GM19455 (cell line): Measurements from ENCODE around the gene ZNF668.
"Not testable (repeated sequence)": the region's sequence is repeated elsewhere in the genome, so short reads cannot be mapped to it uniquely, and the experiment has no call there.

Experiments used
- ATAC-seq: cut with Tn5 transposase; IDR thresholded peaks from one replicate; pipeline ENCODE4 v1.9.1; 2021; ENCODE audit not compliant: unreplicated experiment

ZNF668 gene

DNA sequence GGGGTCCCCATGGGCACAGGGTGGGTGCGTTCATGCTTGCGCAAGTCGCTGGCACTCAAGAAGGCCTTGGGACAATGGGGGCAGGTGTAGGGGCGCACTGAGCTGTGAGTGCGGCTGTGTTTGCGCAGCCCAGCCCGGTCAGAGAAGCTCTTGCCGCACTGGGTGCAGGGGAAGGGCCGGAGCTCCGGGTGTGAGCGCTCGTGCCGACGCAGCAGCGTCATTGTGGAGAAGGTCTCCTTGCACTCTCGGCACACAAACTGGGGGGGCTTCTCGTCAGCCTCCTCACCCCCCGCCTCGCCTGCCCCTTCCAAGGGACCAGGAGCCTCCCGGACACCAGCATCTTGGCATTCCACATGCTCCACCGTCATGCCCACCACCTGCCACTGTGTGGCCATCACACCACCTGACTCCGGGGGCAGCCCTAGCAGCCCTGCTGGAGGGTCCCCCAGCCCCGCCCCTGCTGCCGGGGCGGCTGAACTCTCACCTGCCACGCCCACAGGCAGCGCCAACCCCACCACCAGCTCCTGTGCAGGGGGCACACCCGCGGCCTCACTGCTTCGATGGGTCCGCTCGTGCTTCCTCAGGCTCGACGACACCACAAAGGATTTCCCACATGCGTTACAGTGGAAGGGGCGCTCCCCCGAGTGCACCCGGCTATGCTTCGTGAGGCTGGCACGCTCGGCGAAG, 12.8 kb downstream of the ZNF668 start:
- ATAC-seq: no peak

DNA sequence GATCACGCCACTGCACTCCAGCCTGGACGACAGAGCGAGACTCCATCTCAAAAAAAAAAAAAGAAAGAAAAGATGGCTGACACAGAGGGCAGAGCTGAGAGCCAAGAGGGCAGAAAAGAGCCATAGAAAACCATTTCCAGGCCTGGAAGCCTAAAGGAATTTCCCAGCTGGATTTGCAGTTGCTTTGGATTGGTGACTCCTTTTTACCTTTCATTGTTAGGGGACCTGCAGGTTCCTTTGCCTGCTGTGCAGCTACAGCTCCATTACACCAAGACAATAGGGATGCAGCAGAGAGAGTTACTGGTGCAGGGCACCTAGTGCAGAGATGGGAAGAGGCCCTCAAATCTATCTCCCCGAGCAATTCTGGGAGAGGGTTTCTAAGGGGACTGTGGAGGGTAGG, 18.4 kb downstream of the ZNF668 start:
- no peak for ATAC-seq

DNA sequence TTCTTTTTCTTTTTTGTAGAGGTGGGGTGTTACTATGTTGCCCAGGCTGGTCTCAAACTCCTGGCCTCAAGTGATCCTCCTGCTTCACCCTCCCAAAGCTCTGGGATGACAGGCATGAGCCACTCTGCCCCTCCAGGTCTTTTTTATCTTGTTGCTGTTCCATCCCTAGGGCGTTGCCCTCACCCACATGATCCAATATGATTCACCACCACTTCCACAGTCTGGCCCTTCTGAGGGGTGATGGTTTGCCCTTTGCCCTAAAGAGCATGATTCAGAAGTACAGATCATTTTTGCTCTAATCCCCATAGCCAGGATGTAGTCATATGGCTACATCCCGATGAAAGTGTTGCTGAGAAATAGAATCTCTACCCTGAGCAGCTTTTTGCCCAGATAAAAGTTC, 21.9 kb downstream of the ZNF668 start:
- ATAC-seq: no peak

DNA sequence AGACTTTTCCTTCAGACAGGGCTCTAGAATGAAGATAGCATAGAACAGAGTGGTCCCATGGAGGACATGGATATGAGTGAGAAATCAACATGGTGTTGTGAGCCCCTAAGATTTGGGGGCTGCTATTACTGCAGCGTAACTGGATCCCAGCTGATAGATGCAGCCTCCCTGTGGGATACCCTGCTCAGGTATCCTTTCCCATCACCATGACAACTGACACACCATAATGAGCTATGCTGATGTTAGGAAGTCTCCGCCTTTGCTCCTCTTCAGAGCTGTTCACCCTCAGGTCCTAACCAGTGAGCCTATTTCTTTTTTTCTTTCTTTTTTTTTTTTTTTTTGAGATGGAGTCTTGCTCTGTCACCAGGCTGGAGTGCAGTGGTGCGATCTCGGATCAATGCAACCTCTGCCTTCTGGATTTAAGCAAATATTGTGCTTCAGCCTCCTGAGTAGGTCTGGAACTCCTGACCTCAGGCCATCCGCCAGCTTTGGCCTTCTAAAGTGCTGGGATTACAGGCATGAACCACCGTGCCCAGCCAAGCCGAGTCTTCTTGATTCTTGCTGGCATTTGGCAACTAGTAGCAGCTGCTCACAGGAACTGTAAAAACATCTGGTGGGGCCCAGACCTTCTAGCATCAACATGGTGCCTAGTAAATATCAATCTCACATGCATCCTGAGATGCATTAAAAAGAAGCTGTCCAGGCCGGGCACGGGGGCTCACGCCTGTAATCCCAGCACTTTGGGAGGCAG, 23.6 kb downstream of the ZNF668 start:
- no peak for ATAC-seq

DNA sequence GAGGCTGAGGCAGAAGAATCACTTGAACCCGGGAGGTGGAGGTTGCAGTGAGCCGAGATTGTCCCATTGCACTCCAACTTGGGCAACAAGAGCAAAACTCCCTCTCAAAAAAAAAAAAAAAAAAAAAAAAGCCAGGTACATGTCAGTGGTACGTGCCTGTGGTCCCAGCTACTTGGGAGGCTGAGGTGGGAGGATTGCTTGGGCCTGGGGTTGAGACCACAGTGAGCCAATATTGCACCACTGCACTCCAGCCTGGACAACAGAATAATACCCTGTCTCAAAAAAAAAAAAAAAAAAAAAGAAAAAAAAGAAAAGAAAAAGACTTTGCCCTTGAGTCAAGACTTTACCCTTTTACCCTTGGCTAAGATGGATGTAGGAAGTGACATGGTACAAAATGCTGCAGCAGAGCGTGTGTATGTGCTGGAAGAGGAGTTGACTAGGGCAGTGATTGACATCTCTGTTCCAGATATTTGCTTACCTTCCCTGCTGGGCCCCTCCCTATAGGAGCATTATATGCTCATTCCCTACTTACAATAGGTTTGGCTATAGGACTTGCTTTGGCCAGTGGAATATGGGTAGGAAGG, 30.1 kb downstream of the ZNF668 start:
- no peak for ATAC-seq

DNA sequence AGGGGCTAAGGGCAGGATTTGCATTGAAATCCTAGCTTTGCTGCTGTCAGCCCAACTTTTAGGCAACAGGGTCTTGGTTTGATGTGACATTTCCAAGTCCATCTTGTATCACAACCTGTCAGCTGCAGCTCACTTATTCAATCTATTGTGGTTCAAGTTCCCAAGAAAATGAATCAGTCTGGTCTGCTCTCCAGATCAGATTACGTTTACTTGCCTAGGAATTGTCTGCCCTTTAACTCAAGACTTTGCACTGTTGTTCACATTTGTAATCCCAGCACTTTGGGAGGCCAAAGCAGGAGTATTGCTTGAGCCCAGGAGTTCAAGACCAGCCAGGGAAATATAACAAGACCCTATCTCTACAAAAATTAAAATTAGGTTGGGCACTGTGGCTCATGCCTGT, 30.7 kb downstream of the ZNF668 start:
- no peak for ATAC-seq

DNA sequence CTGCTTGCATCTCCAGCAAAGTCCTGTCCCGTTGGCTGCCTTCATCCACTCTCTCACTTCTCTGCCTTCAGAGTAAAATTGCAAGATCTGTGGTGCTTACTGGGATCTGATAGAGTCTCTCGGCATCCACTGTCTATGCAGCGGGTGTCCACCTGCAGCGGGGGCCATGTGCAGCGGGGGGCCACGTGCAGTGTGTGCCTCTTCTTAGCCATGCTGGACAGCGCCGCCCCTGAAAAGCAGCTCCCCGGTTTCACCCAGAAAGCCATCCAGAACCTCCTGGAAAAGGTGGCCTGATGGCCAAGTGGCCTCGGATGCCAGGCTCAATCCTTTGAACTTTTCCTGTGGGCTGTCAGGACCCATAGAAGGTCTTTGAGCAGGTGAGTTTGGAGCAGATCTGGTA, 31.2 kb downstream of the ZNF668 start:
- ATAC-seq: no peak

DNA sequence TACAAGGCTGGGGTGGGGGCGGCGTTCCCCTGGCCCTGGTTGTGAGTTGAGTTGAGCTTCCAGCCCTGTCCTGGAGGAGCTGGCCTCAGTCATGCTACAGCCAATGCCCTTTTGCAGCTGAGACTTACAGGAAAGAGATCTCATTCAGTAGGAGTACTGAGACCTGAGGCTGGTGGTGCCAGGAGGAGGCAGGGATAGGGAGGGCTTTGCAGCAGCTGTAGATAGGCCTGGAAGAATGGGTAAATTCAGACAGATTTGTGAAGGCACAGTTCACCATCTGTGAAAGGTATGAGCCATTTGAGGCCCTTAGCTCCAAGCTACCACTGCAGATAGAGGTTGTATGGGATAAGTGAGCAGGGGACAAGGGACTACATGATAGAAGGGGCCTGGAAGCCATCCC, 35.0 kb downstream of the ZNF668 start:
- ATAC-seq: no peak

DNA sequence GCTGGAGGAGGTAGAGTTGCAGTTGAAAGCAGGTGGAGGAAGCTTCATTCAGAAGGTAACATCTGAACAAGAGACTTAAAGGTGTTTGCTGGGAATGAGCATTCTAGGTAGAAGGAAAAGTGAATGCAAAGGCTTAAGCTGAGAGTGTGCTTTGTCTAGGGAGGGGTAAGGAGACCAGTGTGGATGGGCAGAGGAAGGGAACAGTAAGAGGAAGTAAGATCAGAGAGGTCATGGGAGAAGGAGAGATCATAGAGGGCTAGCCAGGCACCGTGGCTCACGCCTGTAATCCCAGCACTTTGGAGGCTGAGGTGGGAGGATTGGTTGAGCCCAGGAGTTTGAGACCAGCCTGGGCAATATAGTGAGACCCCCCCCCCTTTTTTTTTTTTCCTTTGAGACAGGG, 37.3 kb downstream of the ZNF668 start:
- no peak for ATAC-seq

DNA sequence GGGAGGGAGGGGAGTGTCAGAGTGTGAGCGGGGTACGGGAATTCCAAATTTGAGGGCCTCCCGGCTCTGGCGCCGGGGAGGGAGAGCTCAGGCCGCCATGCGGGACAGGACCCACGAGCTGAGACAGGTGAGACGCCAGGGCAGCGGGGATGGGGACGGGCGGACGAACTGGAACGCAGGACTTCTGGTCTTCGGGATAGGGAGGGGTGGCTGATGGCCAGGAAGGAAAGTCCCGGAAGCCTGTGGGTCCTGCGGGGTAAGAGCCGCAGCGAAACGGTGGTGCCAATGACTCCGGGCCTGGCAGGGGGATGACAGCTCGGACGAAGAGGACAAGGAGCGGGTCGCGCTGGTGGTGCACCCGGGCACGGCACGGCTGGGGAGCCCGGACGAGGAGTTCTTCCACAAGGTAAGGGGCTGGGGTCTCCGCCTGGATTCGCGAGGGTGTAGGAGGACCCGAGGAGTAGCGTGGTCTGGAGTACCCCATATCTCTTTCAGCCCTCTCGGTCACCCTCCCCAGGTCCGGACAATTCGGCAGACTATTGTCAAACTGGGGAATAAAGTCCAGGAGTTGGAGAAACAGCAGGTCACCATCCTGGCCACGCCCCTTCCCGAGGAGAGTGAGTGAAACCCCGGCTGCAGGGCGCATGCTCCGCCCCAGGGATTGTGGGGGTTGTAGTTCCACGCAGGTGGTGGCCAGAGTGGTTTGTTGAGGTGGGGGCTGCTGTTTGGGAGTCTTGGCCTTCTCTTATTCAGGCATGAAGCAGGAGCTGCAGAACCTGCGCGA, 40.1 kb downstream of the ZNF668 start:
- peak; percentile 47 for ATAC-seq

DNA sequence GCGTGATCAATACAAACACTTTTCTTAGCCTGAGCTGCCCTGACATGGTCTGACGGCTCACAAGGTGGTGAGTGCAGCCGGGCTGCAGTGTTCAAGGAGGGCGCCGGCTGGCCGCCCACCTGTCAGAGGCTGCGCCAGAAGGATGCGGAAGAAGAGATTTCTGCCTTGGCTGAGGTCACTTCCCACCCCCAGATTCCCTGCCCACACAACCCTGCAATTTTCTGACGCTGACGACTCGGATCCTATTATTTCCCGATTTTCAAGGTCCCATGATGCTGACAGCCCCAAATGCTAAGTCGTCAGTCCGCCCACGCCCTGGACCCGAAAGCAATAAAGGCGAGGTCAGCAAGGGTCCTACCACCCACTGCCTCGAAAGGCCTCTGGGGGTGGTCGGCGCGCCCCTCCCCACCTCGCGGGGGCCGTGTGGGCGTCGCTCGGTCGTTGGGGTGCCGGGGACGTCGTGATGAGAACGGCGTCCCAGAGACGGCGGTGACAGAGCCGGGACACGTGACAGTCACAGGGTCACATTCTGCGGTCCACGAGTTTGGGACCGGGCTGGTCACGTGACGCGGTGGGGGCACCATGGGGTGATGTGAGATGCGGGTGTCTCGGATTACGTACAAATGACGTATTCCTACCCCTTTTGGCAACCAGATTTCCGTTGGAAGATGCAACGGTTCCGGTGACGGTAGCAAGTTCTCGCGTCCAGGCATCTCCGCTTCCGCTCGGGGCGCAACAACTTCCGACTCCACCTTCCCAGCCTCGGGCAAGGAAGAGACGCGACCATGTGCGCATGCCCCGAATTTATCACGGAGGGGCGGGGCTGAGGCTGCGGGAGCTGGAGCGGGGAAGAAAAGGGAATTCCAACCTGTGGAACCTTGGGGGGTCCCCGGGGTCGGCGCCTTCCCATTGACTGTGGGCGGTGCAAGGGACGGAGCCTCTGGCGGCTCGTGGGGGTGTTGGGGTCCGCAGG, 41.0 kb downstream of the ZNF668 start, which contains the start of gene STX4:
STX4 (plus strand) TSS at position 823 of the 973 bp plus-strand sequence. CDS start 248 bp downstream, outside the sequence.
- peak; percentile 75 for ATAC-seq

DNA sequence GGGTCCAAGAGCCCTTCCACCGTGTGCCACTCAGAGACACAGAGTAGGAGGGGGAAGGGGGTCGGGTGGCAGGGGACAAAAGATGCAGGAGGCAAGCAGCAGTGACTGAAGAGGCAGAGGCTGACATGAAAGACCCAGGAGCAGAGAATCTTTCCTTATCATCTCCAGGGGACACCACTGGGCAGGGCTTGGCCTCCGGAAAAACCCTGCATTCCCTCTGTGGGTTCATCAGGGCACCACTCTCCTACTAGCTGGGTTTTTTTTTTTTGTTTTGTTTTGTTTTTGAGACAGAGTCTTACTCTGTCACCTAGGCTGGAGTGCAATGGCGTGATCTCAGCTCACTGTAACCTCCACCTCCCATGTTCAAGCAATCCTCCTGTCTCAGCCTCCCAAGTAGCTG, 42.8 kb downstream of the ZNF668 start:
- ATAC-seq: no peak

DNA sequence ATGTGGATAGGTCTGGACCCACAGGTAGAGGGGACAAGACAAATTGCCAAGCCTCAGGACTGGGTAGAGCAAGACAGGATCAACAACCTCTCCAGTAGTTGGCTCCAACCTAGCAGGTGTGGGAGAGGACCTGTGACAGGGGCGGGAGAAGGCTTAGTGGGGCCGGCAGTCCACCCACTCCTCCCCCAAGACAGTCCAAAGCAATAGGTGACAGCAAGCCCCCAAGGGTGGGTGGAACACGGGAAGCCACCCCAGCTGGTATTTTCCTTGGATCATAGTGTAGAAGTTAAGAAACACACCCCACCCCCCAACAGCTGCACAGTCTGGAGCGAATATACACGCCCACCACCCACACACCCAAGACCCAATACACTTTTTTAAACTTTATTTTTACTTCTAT, 44.8 kb downstream of the ZNF668 start:
- ATAC-seq: no peak

DNA sequence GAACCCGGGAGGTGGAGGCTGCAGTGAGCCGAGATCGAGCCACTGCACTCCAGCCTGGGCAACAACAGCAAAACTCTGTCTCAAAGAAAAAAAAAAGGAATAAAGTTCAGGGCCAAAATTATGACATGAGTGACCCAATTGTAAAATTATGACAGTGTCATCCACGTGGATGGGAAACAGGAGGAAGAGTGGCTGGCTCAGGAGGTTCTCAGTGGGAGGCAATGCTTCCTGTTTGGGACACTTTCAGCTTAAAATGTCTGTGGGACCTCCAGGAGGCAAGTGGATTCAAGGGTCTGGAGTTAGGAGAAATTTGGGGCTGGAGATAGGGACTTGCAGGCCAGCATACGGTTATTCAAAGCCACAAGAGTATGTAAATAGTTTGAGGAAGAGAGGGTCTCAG, 48.7 kb downstream of the ZNF668 start:
- no peak for ATAC-seq

DNA sequence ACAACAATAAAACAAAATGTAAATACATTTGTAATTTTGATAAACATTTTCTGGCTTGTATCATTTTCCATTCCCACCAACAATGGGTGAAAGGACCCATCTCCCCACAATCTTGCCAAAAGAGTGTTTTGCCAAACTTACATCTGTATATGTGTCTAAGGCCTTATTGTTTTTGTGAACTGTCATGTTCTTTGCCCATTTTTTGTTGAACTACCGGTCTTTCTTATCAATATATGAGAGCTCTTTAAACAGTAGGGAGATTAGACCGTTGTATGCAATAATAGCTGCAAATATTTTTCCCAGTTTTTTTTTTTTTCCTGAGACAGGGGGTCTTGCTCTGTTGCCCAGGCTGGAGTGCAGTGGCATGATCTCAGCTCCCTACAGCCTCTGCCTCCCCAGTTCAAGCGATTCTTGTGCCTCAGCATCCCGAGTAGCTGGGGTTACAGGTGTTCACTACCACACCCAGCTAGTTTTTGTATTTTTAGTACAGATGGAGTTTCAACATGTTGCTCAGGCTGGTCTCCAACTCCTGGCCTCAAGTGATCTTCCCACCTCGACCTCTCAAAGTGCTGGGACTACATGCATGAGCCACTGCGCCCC, 50.3 kb downstream of the ZNF668 start:
- no peak for ATAC-seq

DNA sequence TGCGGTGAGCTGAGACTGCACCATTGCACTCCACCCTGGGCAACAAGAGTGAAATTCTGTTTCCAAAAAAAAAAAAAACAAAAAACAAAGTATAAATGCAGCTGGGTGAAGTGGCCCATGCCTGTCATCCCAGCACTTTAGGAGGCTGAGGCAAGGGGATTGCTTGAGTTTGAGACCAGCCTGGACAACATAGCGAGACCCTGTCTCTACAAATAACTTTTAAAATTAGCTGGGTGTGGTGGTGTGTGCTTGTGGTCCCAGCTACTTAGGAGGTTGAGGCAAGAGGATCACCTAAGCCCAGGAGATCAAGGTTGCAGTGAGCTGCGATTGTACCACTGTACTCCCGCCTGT, 50.8 kb downstream of the ZNF668 start:
- ATAC-seq: no peak

DNA sequence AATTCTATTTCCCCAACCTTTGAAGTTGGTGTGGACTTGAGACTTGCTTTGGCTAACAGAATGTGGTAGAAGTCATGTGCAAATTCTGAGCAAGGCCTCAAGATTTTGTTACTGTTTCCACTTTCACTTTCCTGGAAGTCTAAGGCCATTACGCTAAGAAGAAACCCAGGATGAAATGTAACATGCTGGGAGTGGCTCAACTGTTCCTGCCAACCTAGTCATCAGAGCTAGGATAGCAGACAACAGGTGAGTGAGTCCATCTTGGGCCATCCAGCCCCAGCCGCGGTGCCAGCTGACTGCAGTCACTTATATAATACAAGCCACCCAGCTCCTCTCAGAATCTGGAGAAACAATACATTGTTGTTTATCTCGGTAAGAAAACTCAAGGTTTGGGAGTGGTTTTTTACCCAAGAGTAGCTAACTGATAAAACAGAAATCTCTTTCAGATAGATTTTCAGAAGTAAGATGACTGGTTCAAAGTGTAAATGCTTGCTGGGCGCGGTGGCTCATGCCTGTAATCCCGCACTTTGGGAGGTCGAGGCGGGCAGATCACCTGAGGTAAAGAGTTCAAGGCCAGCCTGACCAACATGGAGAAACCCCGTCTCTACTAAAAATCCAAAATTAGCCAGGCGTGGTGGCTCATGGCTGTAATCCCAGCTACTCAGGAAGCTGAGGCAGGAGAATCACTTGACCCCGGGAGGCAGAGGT, 51.3 kb downstream of the ZNF668 start:
- no peak for ATAC-seq

DNA sequence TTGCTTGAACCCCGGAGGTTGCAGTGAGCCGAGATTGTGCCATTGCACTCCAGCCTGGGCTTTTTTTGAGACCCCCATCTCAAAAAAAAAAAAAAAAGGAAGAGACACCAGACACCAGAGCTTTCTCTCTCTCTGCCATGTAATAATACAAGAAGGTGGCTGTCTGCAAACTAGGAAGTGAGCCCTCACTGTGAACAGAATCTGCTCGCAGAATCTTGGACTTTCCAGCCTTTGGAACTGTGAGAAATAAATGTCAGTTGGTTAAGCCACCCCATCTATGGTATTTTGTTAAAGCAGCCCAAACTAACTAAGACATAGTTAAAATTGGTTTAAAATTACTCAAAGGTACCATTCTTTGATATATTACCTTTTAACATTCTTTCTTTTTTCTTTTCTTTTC, 53.5 kb downstream of the ZNF668 start:
- ATAC-seq: no peak

DNA sequence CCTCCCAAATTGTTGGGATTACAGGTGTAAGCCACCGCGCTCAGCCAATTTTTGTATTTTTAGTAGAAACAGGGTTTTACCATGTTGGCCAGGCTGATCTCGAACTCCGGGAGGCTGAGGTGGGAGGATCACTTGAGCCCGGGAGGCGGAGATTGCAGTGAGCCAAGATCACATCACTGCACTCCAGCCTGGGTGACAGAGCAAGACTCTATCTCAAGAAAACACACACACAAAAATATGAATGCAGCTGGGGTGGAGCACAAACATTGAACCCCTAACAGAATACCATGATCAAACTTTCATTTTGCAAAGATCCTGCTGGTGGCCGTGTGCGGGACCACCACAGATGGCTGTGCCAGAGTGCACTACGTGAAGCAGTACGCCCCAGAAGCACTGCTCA, 56.3 kb downstream of the ZNF668 start:
- not testable (repeated sequence) for ATAC-seq
